ENCODE data around the gene TBC1D5.

- TF ChIP-seq EZH2 (IDR thresholded peaks at IDR 0.05; ENCODE audit: insufficient read depth, poor library complexity, severe bottlenecking) (no peak), EZH2phosphoT487 (IDR thresholded peaks at IDR 0.05; ENCODE audit: insufficient read depth, low read depth) (no peak)
Observed at GRCh38 chr3:17670749-17671148, 71.7 kb downstream of the TBC1D5 start.

All from GM23248 (cell line).